WTC11 (cell line): ENCODE data around the gene RPL38.

ENCODE experiments used
- CTCF ChIP-seq: fragments of 200-600 bp; IDR thresholded peaks from 2 replicates; pipeline ENCODE4 v1.8.0; 2022; ENCODE audit warnings: antibody characterized with exemption
- FOXJ3 ChIP-seq: sonication (generic); formaldehyde crosslinking; IDR thresholded peaks from 2 replicates; pipeline ENCODE4 v1.9.0; 2021; ENCODE audit warnings: missing genetic modification reagents, mild to moderate bottlenecking, borderline replicate concordance
- JUN ChIP-seq: sonication (generic); formaldehyde crosslinking; IDR thresholded peaks from 2 replicates; pipeline ENCODE4 v1.8.0; 2023; ENCODE audit warnings: mild to moderate bottlenecking, missing genetic modification reagents
- MAX ChIP-seq: sonication (generic); formaldehyde crosslinking; IDR thresholded peaks from 2 replicates; pipeline ENCODE4 v1.8.0; 2022; ENCODE audit warnings: mild to moderate bottlenecking, missing genetic modification reagents
- ZNF281 ChIP-seq: sonication (generic); formaldehyde crosslinking; IDR thresholded peaks from 2 replicates; pipeline ENCODE4 v1.8.0; 2023; ENCODE audit warnings: mild to moderate bottlenecking, missing genetic modification reagents
- ZNF317 ChIP-seq: sonication (generic); formaldehyde crosslinking; IDR thresholded peaks from 2 replicates; pipeline ENCODE4 v1.8.1; 2023; ENCODE audit warnings: low read depth, mild to moderate bottlenecking, moderate library complexity, missing genetic modification reagents, borderline replicate concordance
- TF ChIP-seq, protein P1 (sequence below): sonication (generic); formaldehyde crosslinking; IDR thresholded peaks from 2 replicates; pipeline ENCODE4 v1.8.1; 2022; ENCODE audit warnings: missing genetic modification reagents, borderline replicate concordance
- TF ChIP-seq, protein P2 (sequence below): sonication (generic); formaldehyde crosslinking; IDR thresholded peaks from 2 replicates; pipeline ENCODE4 v1.8.1; 2023; ENCODE audit warnings: mild to moderate bottlenecking, missing genetic modification reagents, borderline replicate concordance

DNA sequence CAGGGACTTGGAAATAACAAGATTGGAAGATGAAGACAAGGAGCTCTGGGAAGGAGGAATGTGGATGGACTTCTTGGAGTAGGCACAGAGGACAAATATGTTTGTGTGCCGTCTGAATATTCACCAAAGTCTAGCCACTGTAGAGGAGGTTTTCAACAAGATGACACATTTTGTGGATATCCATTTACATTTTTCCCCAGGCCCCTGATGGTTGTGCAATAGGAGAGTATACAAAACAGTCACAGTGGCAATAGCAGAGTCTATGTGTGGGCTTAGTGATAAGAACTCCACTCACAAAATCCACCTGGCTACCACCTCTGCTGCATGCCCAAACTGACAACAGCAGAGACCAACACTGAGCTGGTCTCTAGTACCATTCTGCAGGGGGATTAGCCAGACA lies 32.6 kb upstream of the RPL38 start:
- TF ChIP-seq ZNF317: no peak
- TF ChIP-seq CTCF: no peak
- TF ChIP-seq JUN (CRISPR knock-in tag): no peak
- TF ChIP-seq, protein P1, sequence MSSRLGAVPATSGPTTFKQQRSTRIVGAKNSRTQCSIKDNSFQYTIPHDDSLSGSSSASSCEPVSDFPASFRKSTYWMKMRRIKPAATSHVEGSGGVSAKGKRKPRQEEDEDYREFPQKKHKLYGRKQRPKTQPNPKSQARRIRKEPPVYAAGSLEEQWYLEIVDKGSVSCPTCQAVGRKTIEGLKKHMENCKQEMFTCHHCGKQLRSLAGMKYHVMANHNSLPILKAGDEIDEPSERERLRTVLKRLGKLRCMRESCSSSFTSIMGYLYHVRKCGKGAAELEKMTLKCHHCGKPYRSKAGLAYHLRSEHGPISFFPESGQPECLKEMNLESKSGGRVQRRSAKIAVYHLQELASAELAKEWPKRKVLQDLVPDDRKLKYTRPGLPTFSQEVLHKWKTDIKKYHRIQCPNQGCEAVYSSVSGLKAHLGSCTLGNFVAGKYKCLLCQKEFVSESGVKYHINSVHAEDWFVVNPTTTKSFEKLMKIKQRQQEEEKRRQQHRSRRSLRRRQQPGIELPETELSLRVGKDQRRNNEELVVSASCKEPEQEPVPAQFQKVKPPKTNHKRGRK (CRISPR knock-in tag): no peak
- TF ChIP-seq ZNF281 (CRISPR knock-in tag): no peak
- TF ChIP-seq, protein P2, sequence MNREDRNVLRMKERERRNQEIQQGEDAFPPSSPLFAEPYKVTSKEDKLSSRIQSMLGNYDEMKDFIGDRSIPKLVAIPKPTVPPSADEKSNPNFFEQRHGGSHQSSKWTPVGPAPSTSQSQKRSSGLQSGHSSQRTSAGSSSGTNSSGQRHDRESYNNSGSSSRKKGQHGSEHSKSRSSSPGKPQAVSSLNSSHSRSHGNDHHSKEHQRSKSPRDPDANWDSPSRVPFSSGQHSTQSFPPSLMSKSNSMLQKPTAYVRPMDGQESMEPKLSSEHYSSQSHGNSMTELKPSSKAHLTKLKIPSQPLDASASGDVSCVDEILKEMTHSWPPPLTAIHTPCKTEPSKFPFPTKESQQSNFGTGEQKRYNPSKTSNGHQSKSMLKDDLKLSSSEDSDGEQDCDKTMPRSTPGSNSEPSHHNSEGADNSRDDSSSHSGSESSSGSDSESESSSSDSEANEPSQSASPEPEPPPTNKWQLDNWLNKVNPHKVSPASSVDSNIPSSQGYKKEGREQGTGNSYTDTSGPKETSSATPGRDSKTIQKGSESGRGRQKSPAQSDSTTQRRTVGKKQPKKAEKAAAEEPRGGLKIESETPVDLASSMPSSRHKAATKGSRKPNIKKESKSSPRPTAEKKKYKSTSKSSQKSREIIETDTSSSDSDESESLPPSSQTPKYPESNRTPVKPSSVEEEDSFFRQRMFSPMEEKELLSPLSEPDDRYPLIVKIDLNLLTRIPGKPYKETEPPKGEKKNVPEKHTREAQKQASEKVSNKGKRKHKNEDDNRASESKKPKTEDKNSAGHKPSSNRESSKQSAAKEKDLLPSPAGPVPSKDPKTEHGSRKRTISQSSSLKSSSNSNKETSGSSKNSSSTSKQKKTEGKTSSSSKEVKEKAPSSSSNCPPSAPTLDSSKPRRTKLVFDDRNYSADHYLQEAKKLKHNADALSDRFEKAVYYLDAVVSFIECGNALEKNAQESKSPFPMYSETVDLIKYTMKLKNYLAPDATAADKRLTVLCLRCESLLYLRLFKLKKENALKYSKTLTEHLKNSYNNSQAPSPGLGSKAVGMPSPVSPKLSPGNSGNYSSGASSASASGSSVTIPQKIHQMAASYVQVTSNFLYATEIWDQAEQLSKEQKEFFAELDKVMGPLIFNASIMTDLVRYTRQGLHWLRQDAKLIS (CRISPR knock-in tag): no peak
- no peak for TF ChIP-seq FOXJ3
- no peak for TF ChIP-seq MAX
